Osteoblast (primary cell): ENCODE data around the gene CASD1. TPM values are rescaled to one million over a fixed set of nuclear protein-coding genes. Genes with fewer than 3 reads are reported as not detected.

Source experiments
- DNase-seq: peaks from one replicate; pipeline ENCODE4 v3.0.0; 2011; ENCODE audit warnings: low spot score, mixed read lengths; ENCODE audit not compliant: insufficient read length; ENCODE audit errors: missing footprints
- H2AFZ ChIP-seq: 2 replicates; pipeline ENCODE4 v1.6.0; 2011; ENCODE audit warnings: mild to moderate bottlenecking, low read length
- H3K27ac ChIP-seq: 2 replicates; pipeline ENCODE4 v1.5.1; 2011; ENCODE audit warnings: mild to moderate bottlenecking, low read depth, low read length, moderate library complexity
- H3K27me3 ChIP-seq: 2 replicates; pipeline ENCODE4 v1.6.0; 2012; ENCODE audit warnings: mild to moderate bottlenecking, control low read depth, inconsistent platforms, low read length, moderate library complexity; ENCODE audit not compliant: insufficient read depth
- H3K36me3 ChIP-seq: 2 replicates; pipeline ENCODE4 v1.5.1; 2011; ENCODE audit warnings: mild to moderate bottlenecking, low read length, control low read depth, moderate library complexity; ENCODE audit not compliant: insufficient read depth
- H3K4me1 ChIP-seq: 2 replicates; pipeline ENCODE4 v1.5.1; 2011; ENCODE audit warnings: mild to moderate bottlenecking, low read length, control low read depth, moderate library complexity; ENCODE audit not compliant: insufficient read depth
- H3K4me2 ChIP-seq: 2 replicates; pipeline ENCODE4 v1.6.0; 2011; ENCODE audit warnings: mild to moderate bottlenecking, low read length; ENCODE audit not compliant: insufficient read depth
- H3K4me3 ChIP-seq: fragments of 200-600 bp; sonication (generic); 3 replicates; pipeline ENCODE4 v1.5.1; 2012; ENCODE audit warnings: mild to moderate bottlenecking, low read length, inconsistent platforms; ENCODE audit not compliant: insufficient read depth
- H3K79me2 ChIP-seq: 2 replicates; pipeline ENCODE4 v1.6.0; 2012; ENCODE audit warnings: mild to moderate bottlenecking, low read length, control low read depth, inconsistent platforms; ENCODE audit not compliant: insufficient read depth
- H3K9me3 ChIP-seq: 2 replicates; pipeline ENCODE4 v1.5.1; 2011; ENCODE audit warnings: low read depth, low read length, control low read depth
- H4K20me1 ChIP-seq: 2 replicates; pipeline ENCODE4 v1.6.0; 2012; ENCODE audit warnings: mild to moderate bottlenecking, low read length, control low read depth; ENCODE audit not compliant: insufficient read depth
- CTCF ChIP-seq: IDR thresholded peaks from 2 replicates; pipeline ENCODE4 v1.5.1; 2011; ENCODE audit warnings: mild to moderate bottlenecking, low read depth, low read length, moderate library complexity; ENCODE audit errors: extremely low read depth
- total RNA-seq: library from RNA; depleted of rRNA; stranded (reverse); fragments of >200 nt; gene quantifications from 2 replicates; pipeline ENCODE4 v1.2.3, GENCODE V29; 2012

Gene CASD1
- total RNA-seq, 1 donor = 20.6 TPM

GRCh38 chr7:94482796-94483195 is 26.8 kb upstream of the CASD1 start:
- H3K4me1 ChIP-seq = no peaks in the 10 kb centered on the region
- H3K4me2 ChIP-seq = no peak overlapping the region
- no peaks in the 10 kb centered on the region for H3K27me3 ChIP-seq
- no peak overlapping the region for H2AFZ ChIP-seq
- H3K27ac ChIP-seq = no peak overlapping the region
- no peak overlapping the region for H3K4me3 ChIP-seq
- no peaks in the 10 kb centered on the region for H4K20me1 ChIP-seq
- H3K79me2 ChIP-seq = no peaks in the 10 kb centered on the region
- H3K36me3 ChIP-seq = no peaks in the 10 kb centered on the region
- TF ChIP-seq CTCF = no peak
- no peak for DNase-seq
- no peaks in the 10 kb centered on the region for H3K9me3 ChIP-seq

GRCh38 chr7:94483843-94484242 is 25.8 kb upstream of the CASD1 start:
- Histone ChIP-seq H3K36me3 (no peaks in the 10 kb centered on the region), H3K27me3 (no peaks in the 10 kb centered on the region), H3K4me3 (no peak overlapping the region), H3K27ac (no peak overlapping the region), H3K79me2 (no peaks in the 10 kb centered on the region), H2AFZ (peak overlapping the region; percentile 54), H3K4me2 (no peak overlapping the region), H4K20me1 (no peaks in the 10 kb centered on the region), H3K9me3 (no peaks in the 10 kb centered on the region), H3K4me1 (no peaks in the 10 kb centered on the region)
- no peak for TF ChIP-seq CTCF
- no peak for DNase-seq

- H4K20me1 ChIP-seq = no peaks in the 10 kb centered on the region
- TF ChIP-seq CTCF = no peak
- no peaks in the 10 kb centered on the region for H3K4me1 ChIP-seq
- no peak overlapping the region for H3K4me3 ChIP-seq
- no peak overlapping the region for H3K27ac ChIP-seq
- H2AFZ ChIP-seq = no peak overlapping the region
- H3K9me3 ChIP-seq = no peaks in the 10 kb centered on the region
- no peaks in the 10 kb centered on the region for H3K27me3 ChIP-seq
- no peaks in the 10 kb centered on the region for H3K36me3 ChIP-seq
- no peak overlapping the region for H3K4me2 ChIP-seq
- no peaks in the 10 kb centered on the region for H3K79me2 ChIP-seq
- DNase-seq = no peak
These were observed 23.4 kb upstream of the CASD1 start for GRCh38 chr7:94486216-94486615.

GRCh38 chr7:94491410-94491809 is 18.2 kb upstream of the CASD1 start:
- Histone ChIP-seq H3K4me3 (no peak overlapping the region), H2AFZ (no peak overlapping the region), H3K4me2 (no peak overlapping the region), H4K20me1 (no peaks in the 10 kb centered on the region), H3K9me3 (no peaks in the 10 kb centered on the region), H3K27me3 (no peaks in the 10 kb centered on the region), H3K79me2 (no peaks in the 10 kb centered on the region), H3K4me1 (no peaks in the 10 kb centered on the region), H3K27ac (no peak overlapping the region), H3K36me3 (no peaks in the 10 kb centered on the region)
- TF ChIP-seq CTCF = no peak
- no peak for DNase-seq
